ENCODE results near the gene RNF207. TPM values are rescaled to one million over a fixed set of nuclear protein-coding genes. Genes with fewer than 3 reads are reported as not detected.

RNF207 gene
- total RNA-seq, 2 donors from 2014 or later = 25.2 to 52.4 TPM

DNA sequence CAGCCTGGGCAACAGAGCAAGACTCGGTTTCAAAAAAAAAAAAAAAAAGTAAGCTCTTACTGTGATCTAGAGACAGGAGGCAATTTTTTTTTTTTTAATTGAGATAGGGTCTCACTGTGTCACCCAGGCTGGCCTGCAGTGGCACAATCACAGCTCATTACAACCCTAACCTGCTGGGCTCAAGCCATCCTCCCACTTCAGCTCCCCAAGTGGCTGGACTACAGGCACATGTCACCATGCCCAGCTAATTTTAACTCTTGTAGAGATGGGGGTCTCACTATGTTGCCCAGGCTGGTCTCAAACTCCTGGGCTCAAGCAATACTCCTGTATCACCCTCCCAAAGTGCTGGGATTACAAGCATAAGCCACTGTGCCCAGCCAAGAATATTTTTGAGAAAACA lies 14.0 kb upstream of the RNF207 start:
- TF ChIP-seq, protein P1, sequence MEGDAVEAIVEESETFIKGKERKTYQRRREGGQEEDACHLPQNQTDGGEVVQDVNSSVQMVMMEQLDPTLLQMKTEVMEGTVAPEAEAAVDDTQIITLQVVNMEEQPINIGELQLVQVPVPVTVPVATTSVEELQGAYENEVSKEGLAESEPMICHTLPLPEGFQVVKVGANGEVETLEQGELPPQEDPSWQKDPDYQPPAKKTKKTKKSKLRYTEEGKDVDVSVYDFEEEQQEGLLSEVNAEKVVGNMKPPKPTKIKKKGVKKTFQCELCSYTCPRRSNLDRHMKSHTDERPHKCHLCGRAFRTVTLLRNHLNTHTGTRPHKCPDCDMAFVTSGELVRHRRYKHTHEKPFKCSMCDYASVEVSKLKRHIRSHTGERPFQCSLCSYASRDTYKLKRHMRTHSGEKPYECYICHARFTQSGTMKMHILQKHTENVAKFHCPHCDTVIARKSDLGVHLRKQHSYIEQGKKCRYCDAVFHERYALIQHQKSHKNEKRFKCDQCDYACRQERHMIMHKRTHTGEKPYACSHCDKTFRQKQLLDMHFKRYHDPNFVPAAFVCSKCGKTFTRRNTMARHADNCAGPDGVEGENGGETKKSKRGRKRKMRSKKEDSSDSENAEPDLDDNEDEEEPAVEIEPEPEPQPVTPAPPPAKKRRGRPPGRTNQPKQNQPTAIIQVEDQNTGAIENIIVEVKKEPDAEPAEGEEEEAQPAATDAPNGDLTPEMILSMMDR (IDR thresholded peaks at IDR 0.05) = no peak
- TF ChIP-seq POLR2A (IDR thresholded peaks at IDR 0.05) = no peak
- Histone ChIP-seq H3K27me3 (no peaks in the 10 kb centered on the region), H3K27ac (no peak overlapping the region), H3K9me3 (no peaks in the 10 kb centered on the region), H3K4me3 (no peak overlapping the region), H3K36me3 (replicated peaks in 1 of 2; ENCODE audit: insufficient read depth in 1 of 2, low read depth in 2 of 2) (peaks cover 17 to 38% of the 10 kb centered on the region in 2 donors), H3K4me1 (peaks cover 9% of the 10 kb centered on the region)
- ATAC-seq = no peak
- intact Hi-C loops (cut with DNase I) = no loop called here
- WGBS, 2 donors = 90 to 100% methylated on average over 1 of the region's 1 CpG
- DNase-seq = no peak

DNA sequence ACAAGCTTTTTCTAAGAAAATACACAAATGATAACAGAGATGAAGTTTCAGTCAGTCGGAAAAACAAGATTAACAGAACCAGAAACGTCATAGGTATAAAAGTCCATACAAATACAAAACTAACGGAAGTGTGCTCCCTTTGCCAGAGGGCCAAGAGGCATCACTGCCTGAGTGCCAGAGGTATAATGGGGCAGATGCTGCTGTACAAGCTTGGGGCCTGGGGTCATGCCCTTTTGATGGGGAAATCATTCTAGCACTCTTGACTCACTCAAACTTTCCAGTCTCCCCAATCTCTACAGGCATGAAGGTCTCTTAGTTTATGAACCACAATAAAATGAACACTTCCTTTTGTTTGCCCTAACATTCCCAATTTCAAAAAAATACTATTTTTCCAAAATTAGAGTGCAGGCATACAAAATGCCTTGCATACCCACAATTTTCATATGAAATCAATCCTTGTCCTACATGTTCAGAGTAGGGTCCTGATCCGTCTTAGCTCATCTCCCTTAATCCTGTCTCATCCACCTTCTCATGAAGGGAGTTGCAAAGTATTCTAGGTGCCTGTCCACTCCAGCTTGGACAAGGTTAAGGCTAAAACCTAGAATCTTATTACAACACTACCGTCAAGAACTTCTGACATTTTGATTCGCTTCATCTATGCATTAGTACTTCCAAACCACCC lies 8.0 kb upstream of the RNF207 start:
- intact Hi-C loops (cut with DNase I) = no loop called here
- no peaks in the 10 kb centered on the region for H3K27me3 ChIP-seq
- no peak for DNase-seq
- no peak overlapping the region for H3K4me3 ChIP-seq
- 37 to 43% methylated on average over 6 of the region's 6 CpGs for WGBS, 2 donors
- TF ChIP-seq, protein P1 (IDR thresholded peaks at IDR 0.05) = no peak
- no peak for ATAC-seq
- peaks cover 35% of the 10 kb centered on the region for H3K4me1 ChIP-seq
- peaks cover 12 to 18% of the 10 kb centered on the region in 2 donors for H3K36me3 ChIP-seq (replicated peaks in 1 of 2; ENCODE audit: insufficient read depth in 1 of 2, low read depth in 2 of 2)
- H3K27ac ChIP-seq = no peak overlapping the region
- H3K9me3 ChIP-seq = no peaks in the 10 kb centered on the region

DNA sequence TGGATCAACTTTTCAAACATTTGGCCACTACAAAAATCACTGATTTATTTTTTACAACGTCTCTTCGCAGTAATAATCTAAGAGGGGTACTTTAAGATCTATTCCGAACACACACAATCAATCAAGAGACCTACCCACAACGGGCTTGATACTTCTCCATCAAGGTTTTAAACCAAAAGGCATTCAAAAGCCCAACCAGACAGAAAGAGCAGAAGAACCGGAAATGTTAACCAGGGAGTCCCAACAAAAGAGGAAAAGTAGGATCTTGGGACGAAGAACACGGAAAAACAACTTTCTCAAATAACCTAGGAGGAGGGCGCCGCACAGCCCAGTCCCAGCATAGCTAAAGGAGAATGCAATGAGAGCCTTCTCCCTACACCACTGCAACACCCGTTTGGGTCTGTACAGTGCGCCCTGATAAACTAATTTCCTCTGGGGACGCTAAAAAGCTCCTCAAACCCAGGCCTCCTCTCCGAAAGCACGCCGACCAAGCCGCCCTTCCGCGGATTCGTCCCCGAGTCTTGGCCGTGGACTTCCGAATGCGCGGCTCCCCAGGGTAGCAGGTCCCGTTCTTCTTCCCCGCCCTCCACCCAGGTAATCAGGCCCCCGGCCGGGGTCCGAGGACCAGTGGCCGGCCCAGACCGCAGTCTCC lies 7.1 kb upstream of the RNF207 start:
- no peak for TF ChIP-seq POLR2A (IDR thresholded peaks at IDR 0.05)
- TF ChIP-seq, protein P1 (IDR thresholded peaks at IDR 0.05) = no peak
- H3K9me3 ChIP-seq = no peaks in the 10 kb centered on the region
- H3K4me1 ChIP-seq = peaks cover 35% of the 10 kb centered on the region
- H3K4me3 ChIP-seq = peak overlapping the region; percentile 99 to 100
- no peaks in the 10 kb centered on the region for H3K27me3 ChIP-seq
- ATAC-seq (peak; percentile 7), DNase-seq (no peak)
- intact Hi-C loops (cut with DNase I) = no loop called here
- H3K27ac ChIP-seq = peak overlapping the region; percentile 59 to 86 (median 82)
- H3K36me3 ChIP-seq (replicated peaks in 1 of 2; ENCODE audit: insufficient read depth in 1 of 2, low read depth in 2 of 2) = peaks cover 7 to 15% of the 10 kb centered on the region in 2 donors
- WGBS, 2 donors = 0 to 1% methylated on average over 20 to 31 of the region's 31 CpGs

DNA sequence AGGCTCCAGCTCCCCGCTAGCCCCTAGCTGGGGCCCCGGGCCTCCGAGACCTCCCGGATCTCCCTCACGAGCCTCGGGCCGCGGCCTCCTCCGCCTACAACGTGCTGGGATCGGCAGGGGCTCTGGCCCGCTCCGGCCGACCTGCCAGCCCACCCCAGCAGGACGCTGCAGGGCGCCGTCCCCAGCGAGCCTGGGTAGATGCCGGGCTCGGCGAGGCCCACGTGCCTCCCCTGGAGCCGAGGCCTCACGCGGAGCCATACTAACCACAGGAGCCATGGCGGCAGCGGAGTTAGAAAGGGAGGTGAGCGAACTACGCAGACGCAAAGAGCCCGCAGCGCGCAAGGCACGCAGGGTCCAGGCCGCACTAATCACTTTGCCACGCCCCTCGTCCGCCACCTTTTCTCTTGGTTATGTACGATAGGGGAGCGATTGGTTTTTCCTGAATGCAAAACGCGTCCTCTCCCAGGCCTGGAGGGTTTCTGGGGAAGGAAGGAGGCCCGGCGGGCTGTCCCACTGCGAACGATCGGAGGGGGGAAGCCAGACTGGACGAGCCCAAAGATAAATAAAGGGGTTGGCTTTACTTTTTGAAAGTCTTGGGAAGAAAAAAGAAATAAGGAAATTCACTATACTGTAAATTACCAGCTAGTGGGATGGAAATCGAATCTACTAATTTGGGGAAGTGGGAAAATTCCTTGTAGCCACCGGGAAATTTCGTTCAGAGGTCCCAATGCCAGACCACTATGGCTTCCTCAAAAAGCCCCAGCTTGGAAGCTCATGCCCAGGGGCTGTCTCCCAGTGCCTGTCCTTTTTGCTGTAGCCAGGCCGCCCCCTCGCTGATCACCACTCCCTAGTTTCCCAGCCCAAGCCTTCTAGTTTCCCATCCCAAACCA lies 6.4 kb upstream of the RNF207 start, which contains the start of gene RPL22:
TSS of gene RPL22 (minus strand) at position 298 of the 890 bp plus-strand sequence. CDS start at position 276, 22 bp downstream.
- peak; percentile 98 for ATAC-seq
- peaks cover 0 to 12% of the 10 kb centered on the region in 2 donors for H3K36me3 ChIP-seq (replicated peaks in 1 of 2; ENCODE audit: insufficient read depth in 1 of 2, low read depth in 2 of 2)
- H3K4me3 ChIP-seq = peak within 1 kb of the TSS; percentile 99 to 100
- 1 to 3% methylated on average over 28 to 44 of the region's 53 CpGs for WGBS, 2 donors
- peak; percentile 98 to 99 (median 98) for DNase-seq
- H3K9me3 ChIP-seq = no peaks in the 10 kb centered on the region
- intact Hi-C loops (cut with DNase I) = no loop called here
- H3K27ac ChIP-seq = peak within 1 kb of the TSS; percentile 59 to 86 (median 82)
- TF ChIP-seq POLR2A (IDR thresholded peaks at IDR 0.05) = peak; percentile 69 to 86 (median 81)
- TF ChIP-seq, protein P1 (IDR thresholded peaks at IDR 0.05) = peak in 1 of 7 experiments; percentile 28
- H3K4me1 ChIP-seq = peaks cover 35% of the 10 kb centered on the region
- no peaks in the 10 kb centered on the region for H3K27me3 ChIP-seq
